SK-N-SH treated with all-trans-retinoic acid at 6 μM for 48 hours (cell line): ENCODE data around the gene DLG5.
A peak's percentile ranks its signal among the peaks of the same experiment; 100 is the strongest.

Experiments
- ATAC-seq: fragments of 200-7000 bp; cut with Tn5 transposase; 3 replicates; pipeline ENCODE4 v1.9.1; 2020; ENCODE audit warnings: mild to moderate bottlenecking, moderate library complexity
- ARNTL ChIP-seq: fragments of 450-650 bp; formaldehyde crosslinking; IDR thresholded peaks from 2 replicates; pipeline ENCODE4 v1.5.0; 2020; ENCODE audit warnings: low read depth, mild to moderate bottlenecking, moderate library complexity, borderline replicate concordance
- BACH2 ChIP-seq: fragments of 250-450 bp; sonication (Bioruptor Pico); IDR thresholded peaks from 2 replicates; pipeline ENCODE4 v1.9.0; 2021; ENCODE audit warnings: mild to moderate bottlenecking, borderline replicate concordance
- ESRRG ChIP-seq: fragments of 250-450 bp; sonication (Bioruptor Pico); IDR thresholded peaks from 2 replicates; pipeline ENCODE4 v1.6.1; 2021; ENCODE audit warnings: mild to moderate bottlenecking
- GLIS3 ChIP-seq: fragments of 250-450 bp; sonication (Bioruptor Pico); IDR thresholded peaks from 2 replicates; pipeline ENCODE4 v1.5.0; 2020; ENCODE audit warnings: mild to moderate bottlenecking, moderate library complexity
- ISL1 ChIP-seq: fragments of 250-450 bp; sonication (Bioruptor Pico); IDR thresholded peaks from 2 replicates; pipeline ENCODE4 v2.1.2; 2022; ENCODE audit warnings: mild to moderate bottlenecking, moderate library complexity
- OSR1 ChIP-seq: fragments of 250-450 bp; sonication (Bioruptor Pico); IDR thresholded peaks from 2 replicates; pipeline ENCODE4 v1.8.0; 2022; ENCODE audit warnings: moderate library complexity, mild to moderate bottlenecking, inconsistent platforms
- PPARA ChIP-seq: fragments of 250-450 bp; sonication (Bioruptor Pico); IDR thresholded peaks from 2 replicates; pipeline ENCODE4 v1.5.0; 2020; ENCODE audit warnings: mild to moderate bottlenecking, borderline replicate concordance
- SNAI2 ChIP-seq: fragments of 250-450 bp; sonication (Bioruptor Pico); IDR thresholded peaks from 2 replicates; pipeline ENCODE4 v1.5.0; 2020; ENCODE audit warnings: mild to moderate bottlenecking, moderate library complexity
- TCF4 ChIP-seq: fragments of 250-450 bp; sonication (Bioruptor Pico); IDR thresholded peaks from 2 replicates; pipeline ENCODE4 v1.8.0; 2021; ENCODE audit warnings: mild to moderate bottlenecking, moderate library complexity, borderline replicate concordance
- TOX ChIP-seq: fragments of 250-450 bp; sonication (Bioruptor Pico); IDR thresholded peaks from 2 replicates; pipeline ENCODE4 v1.8.0; 2021; ENCODE audit warnings: mild to moderate bottlenecking, moderate library complexity, borderline replicate concordance
- ZFP3 ChIP-seq: fragments of 250-450 bp; sonication (Bioruptor Pico); IDR thresholded peaks from 2 replicates; pipeline ENCODE4 v1.5.0; 2020; ENCODE audit warnings: mild to moderate bottlenecking, moderate library complexity
- ZFP30 ChIP-seq: fragments of 450-650 bp; formaldehyde crosslinking; IDR thresholded peaks from 2 replicates; pipeline ENCODE4 v1.5.0; 2022; ENCODE audit warnings: mild to moderate bottlenecking, moderate library complexity
- ZNF565 ChIP-seq: fragments of 450-650 bp; formaldehyde crosslinking; conservative IDR thresholded peaks from 2 replicates; pipeline ENCODE4 v1.5.0; 2020; ENCODE audit warnings: low read depth, mild to moderate bottlenecking, moderate library complexity
- ZNF8 ChIP-seq: fragments of 450-650 bp; formaldehyde crosslinking; IDR thresholded peaks from 2 replicates; pipeline ENCODE4 v1.5.0; 2020; ENCODE audit warnings: mild to moderate bottlenecking, moderate library complexity
- TF ChIP-seq, protein P1 (sequence below): fragments of 250-450 bp; sonication (Bioruptor Pico); IDR thresholded peaks from 2 replicates; pipeline ENCODE4 v1.8.0; 2021; ENCODE audit warnings: low read depth, mild to moderate bottlenecking, moderate library complexity, borderline replicate concordance
- TF ChIP-seq, protein P2 (sequence below): fragments of 250-450 bp; sonication (Bioruptor Pico); IDR thresholded peaks from 2 replicates; pipeline ENCODE4 v1.8.0; 2020; ENCODE audit warnings: mild to moderate bottlenecking, moderate library complexity, borderline replicate concordance
- TF ChIP-seq, protein P3 (sequence below): fragments of 250-450 bp; sonication (Bioruptor Pico); IDR thresholded peaks from 2 replicates; pipeline ENCODE4 v1.5.1; 2021; ENCODE audit warnings: mild to moderate bottlenecking, moderate library complexity
- TF ChIP-seq, protein P4 (sequence below): fragments of 250-450 bp; sonication (Bioruptor Pico); IDR thresholded peaks from 2 replicates; pipeline ENCODE4 v1.5.0; 2020; ENCODE audit warnings: mild to moderate bottlenecking, moderate library complexity

Gene DLG5

DNA sequence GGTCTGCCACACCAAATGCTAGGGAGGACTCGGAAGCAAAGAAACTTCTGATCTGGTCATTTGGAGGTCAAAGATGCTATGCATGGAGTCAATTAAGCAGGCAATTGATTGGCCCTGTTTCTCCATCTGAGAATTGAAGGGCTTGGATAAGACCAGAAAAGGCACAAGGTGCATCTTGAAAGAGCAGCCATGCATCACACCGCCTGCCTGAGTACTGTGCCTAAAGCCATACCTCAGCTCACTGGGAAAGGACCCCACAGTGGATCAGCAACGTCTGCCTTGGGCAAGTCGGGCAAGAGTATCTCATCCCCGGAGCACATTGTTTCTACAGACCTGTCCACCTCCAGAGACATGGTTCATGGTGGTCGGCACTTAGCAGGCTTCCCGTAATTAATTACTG is 42.4 kb downstream of the DLG5 start:
- no peak for TF ChIP-seq ISL1
- TF ChIP-seq TCF4: no peak
- no peak for TF ChIP-seq BACH2 (CRISPR knock-in tag)
- no peak for TF ChIP-seq ZNF565 (CRISPR knock-in tag)
- no peak for TF ChIP-seq ZFP30 (CRISPR knock-in tag)
- no peak for TF ChIP-seq TOX (CRISPR knock-in tag)
- TF ChIP-seq, protein P1, sequence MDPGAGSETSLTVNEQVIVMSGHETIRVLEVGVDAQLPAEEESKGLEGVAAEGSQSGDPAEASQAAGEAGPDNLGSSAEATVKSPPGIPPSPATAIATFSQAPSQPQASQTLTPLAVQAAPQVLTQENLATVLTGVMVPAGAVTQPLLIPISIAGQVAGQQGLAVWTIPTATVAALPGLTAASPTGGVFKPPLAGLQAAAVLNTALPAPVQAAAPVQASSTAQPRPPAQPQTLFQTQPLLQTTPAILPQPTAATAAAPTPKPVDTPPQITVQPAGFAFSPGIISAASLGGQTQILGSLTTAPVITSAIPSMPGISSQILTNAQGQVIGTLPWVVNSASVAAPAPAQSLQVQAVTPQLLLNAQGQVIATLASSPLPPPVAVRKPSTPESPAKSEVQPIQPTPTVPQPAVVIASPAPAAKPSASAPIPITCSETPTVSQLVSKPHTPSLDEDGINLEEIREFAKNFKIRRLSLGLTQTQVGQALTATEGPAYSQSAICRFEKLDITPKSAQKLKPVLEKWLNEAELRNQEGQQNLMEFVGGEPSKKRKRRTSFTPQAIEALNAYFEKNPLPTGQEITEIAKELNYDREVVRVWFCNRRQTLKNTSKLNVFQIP (CRISPR knock-in tag): no peak
- TF ChIP-seq ZFP3 (CRISPR knock-in tag): no peak
- no peak for TF ChIP-seq ESRRG (CRISPR knock-in tag)
- TF ChIP-seq, protein P2, sequence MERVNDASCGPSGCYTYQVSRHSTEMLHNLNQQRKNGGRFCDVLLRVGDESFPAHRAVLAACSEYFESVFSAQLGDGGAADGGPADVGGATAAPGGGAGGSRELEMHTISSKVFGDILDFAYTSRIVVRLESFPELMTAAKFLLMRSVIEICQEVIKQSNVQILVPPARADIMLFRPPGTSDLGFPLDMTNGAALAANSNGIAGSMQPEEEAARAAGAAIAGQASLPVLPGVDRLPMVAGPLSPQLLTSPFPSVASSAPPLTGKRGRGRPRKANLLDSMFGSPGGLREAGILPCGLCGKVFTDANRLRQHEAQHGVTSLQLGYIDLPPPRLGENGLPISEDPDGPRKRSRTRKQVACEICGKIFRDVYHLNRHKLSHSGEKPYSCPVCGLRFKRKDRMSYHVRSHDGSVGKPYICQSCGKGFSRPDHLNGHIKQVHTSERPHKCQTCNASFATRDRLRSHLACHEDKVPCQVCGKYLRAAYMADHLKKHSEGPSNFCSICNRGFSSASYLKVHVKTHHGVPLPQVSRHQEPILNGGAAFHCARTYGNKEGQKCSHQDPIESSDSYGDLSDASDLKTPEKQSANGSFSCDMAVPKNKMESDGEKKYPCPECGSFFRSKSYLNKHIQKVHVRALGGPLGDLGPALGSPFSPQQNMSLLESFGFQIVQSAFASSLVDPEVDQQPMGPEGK: no peak
- TF ChIP-seq ARNTL (CRISPR knock-in tag): no peak
- no peak for TF ChIP-seq OSR1
- TF ChIP-seq, protein P3, sequence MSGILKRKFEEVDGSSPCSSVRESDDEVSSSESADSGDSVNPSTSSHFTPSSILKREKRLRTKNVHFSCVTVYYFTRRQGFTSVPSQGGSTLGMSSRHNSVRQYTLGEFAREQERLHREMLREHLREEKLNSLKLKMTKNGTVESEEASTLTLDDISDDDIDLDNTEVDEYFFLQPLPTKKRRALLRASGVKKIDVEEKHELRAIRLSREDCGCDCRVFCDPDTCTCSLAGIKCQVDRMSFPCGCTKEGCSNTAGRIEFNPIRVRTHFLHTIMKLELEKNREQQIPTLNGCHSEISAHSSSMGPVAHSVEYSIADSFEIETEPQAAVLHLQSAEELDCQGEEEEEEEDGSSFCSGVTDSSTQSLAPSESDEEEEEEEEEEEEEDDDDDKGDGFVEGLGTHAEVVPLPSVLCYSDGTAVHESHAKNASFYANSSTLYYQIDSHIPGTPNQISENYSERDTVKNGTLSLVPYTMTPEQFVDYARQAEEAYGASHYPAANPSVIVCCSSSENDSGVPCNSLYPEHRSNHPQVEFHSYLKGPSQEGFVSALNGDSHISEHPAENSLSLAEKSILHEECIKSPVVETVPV: no peak
- no peak for TF ChIP-seq PPARA
- ATAC-seq: no peak

DNA sequence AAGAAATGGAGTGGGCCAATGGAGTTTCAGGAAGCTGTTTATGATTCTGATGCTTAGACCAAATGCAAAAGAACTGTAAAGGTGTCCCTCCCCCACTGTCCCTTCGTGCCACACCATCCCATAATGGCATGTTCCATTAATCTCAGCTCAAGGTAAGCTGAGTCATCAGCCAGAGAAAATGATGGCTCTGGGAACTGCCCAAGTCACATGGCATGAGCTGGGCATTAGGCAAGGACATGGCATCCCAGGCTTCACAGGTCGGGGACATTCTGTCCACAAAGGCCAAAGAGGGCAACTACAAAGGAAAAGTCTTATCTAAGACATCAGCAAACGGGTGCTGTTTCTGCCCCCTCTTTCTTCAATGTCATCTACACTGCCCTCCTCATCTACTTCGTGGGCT is 44.9 kb downstream of the DLG5 start:
- TF ChIP-seq ZNF565 (CRISPR knock-in tag) (no peak), GLIS3 (no peak), PPARA (no peak), ESRRG (CRISPR knock-in tag) (no peak)
- ATAC-seq: no peak

DNA sequence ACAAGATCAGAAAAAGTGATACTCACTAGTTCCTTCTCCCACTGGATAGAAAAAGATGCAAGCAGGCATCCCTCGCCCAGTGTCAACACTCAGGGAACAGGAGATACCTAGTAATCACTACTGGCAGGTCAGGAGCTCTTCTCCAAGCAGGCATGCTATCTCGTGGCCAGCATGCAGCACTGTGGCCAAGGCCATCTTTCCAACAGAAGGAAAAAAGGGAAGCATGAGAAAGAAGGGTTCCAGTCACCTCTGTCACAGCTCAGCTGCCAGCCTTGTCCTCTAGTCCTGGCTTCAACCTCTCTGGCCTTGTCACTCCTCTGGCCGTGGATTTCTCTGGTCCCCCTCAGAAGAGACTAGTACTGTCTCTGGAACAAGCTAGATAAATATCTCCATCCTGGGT is 45.3 kb downstream of the DLG5 start:
- ATAC-seq: no peak
- TF ChIP-seq, protein P4, sequence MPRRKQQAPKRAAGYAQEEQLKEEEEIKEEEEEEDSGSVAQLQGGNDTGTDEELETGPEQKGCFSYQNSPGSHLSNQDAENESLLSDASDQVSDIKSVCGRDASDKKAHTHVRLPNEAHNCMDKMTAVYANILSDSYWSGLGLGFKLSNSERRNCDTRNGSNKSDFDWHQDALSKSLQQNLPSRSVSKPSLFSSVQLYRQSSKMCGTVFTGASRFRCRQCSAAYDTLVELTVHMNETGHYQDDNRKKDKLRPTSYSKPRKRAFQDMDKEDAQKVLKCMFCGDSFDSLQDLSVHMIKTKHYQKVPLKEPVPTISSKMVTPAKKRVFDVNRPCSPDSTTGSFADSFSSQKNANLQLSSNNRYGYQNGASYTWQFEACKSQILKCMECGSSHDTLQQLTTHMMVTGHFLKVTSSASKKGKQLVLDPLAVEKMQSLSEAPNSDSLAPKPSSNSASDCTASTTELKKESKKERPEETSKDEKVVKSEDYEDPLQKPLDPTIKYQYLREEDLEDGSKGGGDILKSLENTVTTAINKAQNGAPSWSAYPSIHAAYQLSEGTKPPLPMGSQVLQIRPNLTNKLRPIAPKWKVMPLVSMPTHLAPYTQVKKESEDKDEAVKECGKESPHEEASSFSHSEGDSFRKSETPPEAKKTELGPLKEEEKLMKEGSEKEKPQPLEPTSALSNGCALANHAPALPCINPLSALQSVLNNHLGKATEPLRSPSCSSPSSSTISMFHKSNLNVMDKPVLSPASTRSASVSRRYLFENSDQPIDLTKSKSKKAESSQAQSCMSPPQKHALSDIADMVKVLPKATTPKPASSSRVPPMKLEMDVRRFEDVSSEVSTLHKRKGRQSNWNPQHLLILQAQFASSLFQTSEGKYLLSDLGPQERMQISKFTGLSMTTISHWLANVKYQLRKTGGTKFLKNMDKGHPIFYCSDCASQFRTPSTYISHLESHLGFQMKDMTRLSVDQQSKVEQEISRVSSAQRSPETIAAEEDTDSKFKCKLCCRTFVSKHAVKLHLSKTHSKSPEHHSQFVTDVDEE (CRISPR knock-in tag): no peak
- TF ChIP-seq ZFP30 (CRISPR knock-in tag): no peak
- no peak for TF ChIP-seq TCF4
- no peak for TF ChIP-seq ZNF8 (CRISPR knock-in tag)
- no peak for TF ChIP-seq ZFP3 (CRISPR knock-in tag)
- no peak for TF ChIP-seq ISL1

DNA sequence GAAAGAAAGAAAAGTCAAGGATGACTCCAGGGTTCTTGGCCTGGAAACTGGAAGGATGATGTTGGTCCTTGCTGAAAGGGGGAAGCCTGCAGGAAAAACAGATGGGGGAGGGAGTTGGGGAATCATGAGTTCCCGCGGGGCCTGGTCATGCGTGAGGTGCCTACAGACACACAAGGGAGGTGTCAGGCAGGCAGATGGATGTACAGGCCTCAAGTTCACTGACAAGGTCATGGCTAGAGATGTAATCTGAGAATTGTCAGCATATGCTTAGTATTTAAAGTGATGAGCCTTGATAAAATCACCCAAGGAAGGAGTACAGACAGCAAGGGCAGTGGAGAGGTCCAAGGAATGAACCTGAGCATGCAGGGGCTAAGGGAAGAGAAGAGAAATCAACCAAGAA is 46.8 kb downstream of the DLG5 start:
- ATAC-seq: peak; percentile 15
- TF ChIP-seq SNAI2 (CRISPR knock-in tag): no peak
- TF ChIP-seq ZFP30 (CRISPR knock-in tag): no peak
- TF ChIP-seq, protein P4 (CRISPR knock-in tag): peak; percentile 70; the same call in 1 of the 2 replicates
- no peak for TF ChIP-seq ESRRG (CRISPR knock-in tag)
